Stimulated activated CD8-positive, alpha-beta memory T cell treated with anti-CD3 and anti-CD28 coated beads, Interleukin-7, amount 100 ng/mL, for 24 hours (primary cell): ENCODE measurements around the gene GPHN.

Experiments
- DNase-seq: peaks from one replicate; pipeline ENCODE4 v3.0.0-alpha.2; 2020; ENCODE audit warnings: low read depth

GPHN gene

GRCh38 chr14:66959437-66960050 lies 451.6 kb downstream of the GPHN start:
- DNase-seq = no peak

DNA sequence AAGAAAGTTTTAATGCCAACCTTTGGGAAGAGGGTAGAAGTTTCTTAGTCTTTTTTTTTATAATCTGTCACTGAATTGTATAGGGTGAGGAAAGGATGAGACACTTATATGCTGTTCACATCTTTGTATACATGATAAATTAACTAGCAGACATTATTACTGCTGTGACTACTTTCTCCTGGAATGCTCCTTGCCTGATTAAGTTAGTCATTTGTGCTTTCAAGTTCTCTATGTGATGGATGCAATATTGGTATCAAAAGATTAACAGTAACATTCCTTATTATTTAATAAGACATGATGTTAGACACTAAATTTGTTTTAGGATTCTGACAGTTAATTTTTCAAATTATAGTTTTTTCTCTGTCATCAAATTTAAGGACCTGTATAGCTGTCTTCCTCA lies 457.9 kb downstream of the GPHN start:
- DNase-seq = no peak

- DNase-seq = no peak
These were observed 464.5 kb downstream of the GPHN start for GRCh38 chr14:66972469-66972868.

GRCh38 chr14:66974397-66975025 lies 466.6 kb downstream of the GPHN start:
- DNase-seq = no peak

DNA sequence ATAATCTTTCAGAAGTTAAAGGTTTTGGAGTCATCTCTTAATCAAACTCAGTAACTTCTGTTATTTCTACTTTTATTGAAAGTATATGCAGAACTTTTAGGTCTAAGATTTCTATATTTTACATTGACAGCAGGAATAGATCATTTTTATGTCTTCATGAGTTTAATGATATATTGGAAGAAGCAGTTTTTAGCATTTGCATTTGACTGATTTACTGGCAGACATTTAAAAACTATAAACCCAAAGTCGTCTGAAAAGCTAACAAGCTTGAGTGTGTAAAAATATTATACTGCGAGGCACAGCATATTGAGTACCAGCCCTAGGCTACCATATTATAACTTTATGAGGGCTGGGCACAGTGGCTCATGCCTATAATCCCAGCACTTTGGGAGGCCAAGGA lies 467.3 kb downstream of the GPHN start:
- no peak for DNase-seq

DNA sequence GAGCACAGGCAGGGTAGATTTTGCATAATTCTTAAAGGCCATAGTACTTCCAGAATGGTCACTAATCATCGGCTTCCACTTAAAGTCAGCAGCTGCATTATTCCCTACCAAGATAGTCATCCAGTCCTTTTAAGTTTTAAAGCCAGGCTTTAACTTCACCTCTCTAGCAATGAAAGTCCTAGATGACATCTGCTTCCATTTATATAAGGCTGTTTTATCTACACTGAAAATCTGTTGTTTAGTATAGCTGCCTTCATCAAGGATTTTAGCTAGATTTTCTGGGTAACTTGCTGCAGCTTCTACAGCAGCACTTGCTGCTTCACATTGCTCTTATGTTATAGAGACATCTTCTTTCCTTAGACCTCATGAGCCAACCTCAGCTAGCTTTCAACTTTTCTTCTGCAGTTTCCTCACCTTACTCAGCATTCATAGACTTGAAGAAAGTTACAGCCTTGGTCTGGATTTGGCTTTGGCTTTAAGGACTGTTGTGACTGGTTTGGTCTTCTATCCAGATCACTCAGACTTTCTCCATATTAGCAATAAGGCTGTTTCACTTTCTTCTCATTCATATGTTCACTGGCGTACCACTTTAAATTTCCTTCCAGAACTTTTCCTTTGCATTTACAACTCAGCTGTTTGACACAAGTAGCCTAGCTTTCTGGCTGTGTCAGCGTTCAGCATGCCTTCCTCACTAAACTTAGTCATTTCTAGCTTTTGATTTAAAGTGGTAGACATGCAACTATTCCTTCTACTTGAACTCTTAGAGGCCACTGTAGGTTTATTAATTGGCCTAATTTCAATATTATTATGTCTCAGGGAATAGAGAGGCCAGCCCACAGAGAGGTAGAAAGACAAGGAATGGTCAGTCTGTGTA lies 471.4 kb downstream of the GPHN start:
- no peak for DNase-seq

DNA sequence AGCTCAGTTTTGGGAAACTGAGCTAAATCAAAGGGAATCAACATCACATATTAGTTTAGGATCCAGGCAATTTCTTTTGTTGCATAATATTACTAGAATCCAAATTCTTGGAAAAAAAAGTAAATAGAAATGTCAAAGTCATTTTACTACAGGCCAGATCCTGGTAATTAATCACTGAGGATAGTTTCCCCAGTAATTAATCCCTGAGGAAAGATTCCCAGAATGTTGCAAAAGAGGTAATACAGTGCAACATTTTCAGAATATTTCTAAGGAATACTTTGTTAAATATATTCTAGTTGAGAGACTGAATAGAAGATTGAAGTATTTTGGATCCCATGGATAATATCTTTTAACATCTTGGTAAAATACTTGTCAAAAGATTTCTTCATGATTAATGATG lies 474.3 kb downstream of the GPHN start:
- no peak for DNase-seq

GRCh38 chr14:66992776-66993175 lies 484.8 kb downstream of the GPHN start:
- DNase-seq = no peak

- no peak for DNase-seq
These were observed 485.6 kb downstream of the GPHN start for GRCh38 chr14:66993512-66993911.

GRCh38 chr14:66998013-66998412 lies 490.1 kb downstream of the GPHN start:
- no peak for DNase-seq

DNA sequence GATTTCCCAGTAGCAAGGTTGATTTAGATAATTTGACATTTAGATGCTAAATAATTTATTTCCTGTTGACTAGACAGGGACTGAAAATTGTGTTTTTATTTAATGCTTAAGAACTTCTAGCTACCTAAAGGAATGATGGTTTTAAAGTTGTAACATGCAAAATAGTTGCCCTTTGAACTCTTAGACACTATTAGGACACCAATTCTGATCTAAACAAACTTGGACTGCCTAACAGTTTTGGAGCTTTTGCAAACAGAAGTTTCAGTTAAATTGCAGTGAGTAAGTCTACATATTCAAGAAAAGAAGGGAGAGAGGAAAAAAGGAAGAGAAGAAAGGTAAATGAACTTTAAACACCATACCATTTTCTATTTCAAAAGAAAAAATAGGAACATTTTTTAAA lies 492.0 kb downstream of the GPHN start:
- no peak for DNase-seq

GRCh38 chr14:67002994-67003753 lies 495.2 kb downstream of the GPHN start:
- DNase-seq = no peak

- DNase-seq = no peak
These were observed 496.6 kb downstream of the GPHN start for GRCh38 chr14:67004521-67004920.

GRCh38 chr14:67010602-67011001 lies 502.7 kb downstream of the GPHN start:
- no peak for DNase-seq

DNA sequence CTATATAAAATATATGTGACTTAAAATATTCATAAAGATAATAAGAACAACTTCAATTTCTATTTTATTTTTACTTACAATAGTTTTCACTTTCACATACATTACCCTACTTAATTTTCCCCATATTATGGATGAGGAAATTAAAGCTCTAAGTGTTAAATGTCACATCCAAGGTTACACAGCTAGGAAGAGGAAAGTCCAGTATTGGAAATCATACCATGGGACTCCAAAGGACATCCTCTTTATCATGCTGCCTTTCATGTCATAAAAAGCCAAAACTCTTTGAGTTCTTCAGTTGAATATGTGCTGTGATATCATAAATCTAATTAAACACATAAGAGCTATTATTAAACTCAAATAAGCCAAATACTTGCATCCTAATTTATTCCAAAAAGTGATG lies 508.9 kb downstream of the GPHN start:
- no peak for DNase-seq

GRCh38 chr14:67018720-67019119 lies 510.8 kb downstream of the GPHN start:
- DNase-seq = no peak

- no peak for DNase-seq
These were observed 511.8 kb downstream of the GPHN start for GRCh38 chr14:67019796-67020195.

DNA sequence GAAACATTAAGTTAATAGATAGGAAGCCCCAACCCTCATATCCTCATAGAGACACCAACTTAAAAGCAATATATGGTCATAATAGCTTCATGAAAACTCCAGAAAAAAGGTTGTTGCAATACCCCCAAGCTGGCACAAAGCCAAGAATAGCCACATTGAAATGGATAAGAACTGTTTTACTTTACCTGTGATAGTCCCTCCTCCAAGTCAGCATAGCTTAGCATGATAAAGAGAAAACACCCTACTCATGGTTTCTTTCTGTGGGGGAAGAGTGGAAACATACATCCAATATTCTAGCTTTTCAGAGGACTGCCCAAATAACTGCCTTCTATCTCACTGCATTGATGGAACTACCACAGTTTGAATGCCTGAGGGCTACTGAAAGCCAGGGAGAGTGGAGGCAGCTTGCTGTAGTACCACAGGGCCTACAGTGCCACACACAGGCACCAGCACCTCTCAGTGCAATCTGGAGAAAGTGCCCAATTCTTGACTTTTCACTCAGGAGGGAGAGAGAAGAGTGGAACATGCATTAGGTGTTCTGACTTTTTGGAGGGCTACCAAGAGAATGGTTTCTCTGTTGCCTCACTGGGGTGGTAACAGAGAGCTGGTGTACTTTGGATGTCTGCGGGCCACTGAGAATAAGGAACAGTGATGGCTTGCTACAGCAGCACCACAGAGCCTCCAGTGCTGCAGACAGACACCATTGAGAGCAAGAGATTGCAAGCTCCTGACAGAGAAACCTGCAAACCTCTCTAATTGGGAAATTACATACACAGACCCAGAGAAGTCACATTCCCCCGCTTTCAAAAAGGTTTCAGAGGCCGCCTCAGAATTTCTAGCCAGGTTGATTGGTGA lies 524.2 kb downstream of the GPHN start:
- DNase-seq = no peak

DNA sequence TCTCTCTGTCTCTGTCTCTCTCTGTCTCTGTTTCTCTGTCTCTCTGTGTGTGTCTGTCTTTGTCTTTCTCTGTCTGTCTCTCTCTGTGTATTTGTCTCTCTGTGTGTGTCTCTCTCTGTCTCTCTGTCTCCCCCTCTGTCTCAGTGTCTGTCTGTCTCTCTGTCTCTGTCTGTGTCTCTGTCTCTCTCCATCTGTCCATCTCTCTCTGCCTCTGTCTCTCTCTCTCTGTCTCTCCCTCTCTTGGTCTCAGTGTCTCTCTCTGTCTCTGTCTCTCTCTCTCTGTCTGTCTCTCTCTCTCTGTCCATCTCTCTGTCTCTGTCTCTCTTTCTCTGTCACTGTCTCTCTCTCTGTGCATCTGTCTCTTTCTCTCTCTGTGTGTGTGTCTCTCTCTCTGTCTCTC lies 537.5 kb downstream of the GPHN start:
- no peak for DNase-seq

DNA sequence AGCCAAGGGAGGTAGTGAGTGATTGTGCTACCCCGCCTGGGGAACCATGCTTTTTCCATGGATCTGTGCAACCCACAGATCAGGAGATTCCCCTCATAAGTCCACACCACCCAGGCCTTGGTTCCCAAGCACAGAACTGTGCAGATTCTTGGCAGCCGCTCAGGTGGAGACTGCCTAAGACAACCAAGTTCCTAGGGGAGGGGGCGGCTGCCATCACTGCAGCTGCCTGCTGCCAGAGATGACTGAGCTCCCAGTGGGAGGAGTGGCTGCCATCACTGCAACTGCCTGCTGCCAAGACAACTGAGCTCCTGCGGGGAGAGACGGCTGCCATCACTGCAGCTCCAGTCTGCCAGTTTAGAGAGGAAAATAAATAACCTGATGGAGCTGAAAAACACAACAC lies 542.9 kb downstream of the GPHN start:
- no peak for DNase-seq

GRCh38 chr14:67056684-67057083 lies 548.7 kb downstream of the GPHN start:
- no peak for DNase-seq

DNA sequence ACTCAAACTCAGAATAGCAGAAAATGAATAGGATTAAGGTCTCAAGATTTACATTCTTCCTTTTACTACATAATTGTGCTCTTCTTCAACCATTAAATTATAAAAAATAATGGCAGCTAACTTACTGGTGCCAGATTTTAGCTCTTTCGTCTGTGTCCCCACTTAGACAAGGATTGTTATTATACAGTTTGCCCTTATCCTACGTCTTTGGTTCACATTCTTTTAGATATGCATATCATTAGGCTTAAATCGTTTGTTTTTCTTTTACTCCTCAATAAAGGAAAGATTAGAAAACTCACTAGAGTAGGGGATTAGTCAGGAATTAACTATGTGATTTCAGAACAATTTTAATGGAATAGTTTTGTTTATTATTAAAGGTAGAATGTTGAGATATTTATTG lies 551.6 kb downstream of the GPHN start:
- no peak for DNase-seq
